Esophagus muscularis mucosa (tissue), 3 donors: ENCODE results near the gene SIRPA.

Source experiments
- POLR2AphosphoS5 ChIP-seq, 2 donors: sonication (generic); formaldehyde crosslinking; IDR thresholded peaks; one replicate each; pipeline ENCODE4 v1.6.1; 2017; ENCODE audit warnings: antibody characterized with exemption in 2 of 2
- TF ChIP-seq, protein P1 (sequence below), 3 experiments: fragments of 200-600 bp in 2 of 3; fragments of 450-650 bp in 1 of 3; sonication (generic) in 2 of 3; IDR thresholded peaks; one replicate each; pipeline ENCODE4 v1.5.1; 2017 to 2019; ENCODE audit warnings: antibody characterized with exemption in 3 of 3, mild to moderate bottlenecking in 2 of 3, moderate library complexity in 1 of 3

- TF ChIP-seq POLR2AphosphoS5 (IDR thresholded peaks at IDR 0.05), result no peak
- TF ChIP-seq, protein P1, sequence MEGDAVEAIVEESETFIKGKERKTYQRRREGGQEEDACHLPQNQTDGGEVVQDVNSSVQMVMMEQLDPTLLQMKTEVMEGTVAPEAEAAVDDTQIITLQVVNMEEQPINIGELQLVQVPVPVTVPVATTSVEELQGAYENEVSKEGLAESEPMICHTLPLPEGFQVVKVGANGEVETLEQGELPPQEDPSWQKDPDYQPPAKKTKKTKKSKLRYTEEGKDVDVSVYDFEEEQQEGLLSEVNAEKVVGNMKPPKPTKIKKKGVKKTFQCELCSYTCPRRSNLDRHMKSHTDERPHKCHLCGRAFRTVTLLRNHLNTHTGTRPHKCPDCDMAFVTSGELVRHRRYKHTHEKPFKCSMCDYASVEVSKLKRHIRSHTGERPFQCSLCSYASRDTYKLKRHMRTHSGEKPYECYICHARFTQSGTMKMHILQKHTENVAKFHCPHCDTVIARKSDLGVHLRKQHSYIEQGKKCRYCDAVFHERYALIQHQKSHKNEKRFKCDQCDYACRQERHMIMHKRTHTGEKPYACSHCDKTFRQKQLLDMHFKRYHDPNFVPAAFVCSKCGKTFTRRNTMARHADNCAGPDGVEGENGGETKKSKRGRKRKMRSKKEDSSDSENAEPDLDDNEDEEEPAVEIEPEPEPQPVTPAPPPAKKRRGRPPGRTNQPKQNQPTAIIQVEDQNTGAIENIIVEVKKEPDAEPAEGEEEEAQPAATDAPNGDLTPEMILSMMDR (IDR thresholded peaks at IDR 0.05), result no peak
Observed at GRCh38 chr20:1958426-1958825, 63.2 kb downstream of the SIRPA start.
